ENCODE data around the gene FBXO11. TPM values are rescaled to one million over a fixed set of nuclear protein-coding genes. Genes with fewer than 3 reads are reported as not detected.

Gene FBXO11
- total and polyA plus RNA-seq, 4 donors, result 9.2 to 46.8 (median 19.7) TPM

- Histone ChIP-seq H3K4me1 (ENCODE audit: control insufficient read depth in 4 of 4, insufficient read depth in 4 of 4, low read length in 3 of 4) (no peaks in the 10 kb centered on the region), H3K9ac (ENCODE audit: low read depth in 1 of 2, low read length in 2 of 2) (no peak overlapping the region), H3K36me3 (ENCODE audit: control insufficient read depth in 4 of 4, insufficient read depth in 3 of 4, low read depth in 1 of 4, low read length in 3 of 4) (no peaks in the 10 kb centered on the region), H3K4me3 (ENCODE audit: low read depth in 1 of 3, low read length in 3 of 3) (no peak overlapping the region), H3K9me3 (ENCODE audit: control insufficient read depth in 4 of 4, low read length in 3 of 4) (no peaks in the 10 kb centered on the region), H3K27ac (ENCODE audit: low read depth in 1 of 2, low read length in 2 of 2) (no peak overlapping the region), H3K27me3 (ENCODE audit: control insufficient read depth in 4 of 4, insufficient read depth in 4 of 4, low read length in 3 of 4) (no peaks in the 10 kb centered on the region)
- DNase-seq (ENCODE audit: low spot score), result no peak
- TF ChIP-seq ZBTB33 (IDR thresholded peaks at IDR 0.05) (no peak), HNF4A (conservative IDR thresholded peaks at IDR 0.05) (no peak)
- WGBS, result 91% methylated on average over 3 of the region's 3 CpGs
Measured at GRCh38 chr2:47937677-47938076, 31.4 kb upstream of the FBXO11 start.

GRCh38 chr2:47935071-47935470, 28.8 kb upstream of the FBXO11 start:
- no peaks in the 10 kb centered on the region for H3K9me3 ChIP-seq (ENCODE audit: control insufficient read depth in 4 of 4, low read length in 3 of 4)
- no peak for DNase-seq (ENCODE audit: low spot score)
- H3K36me3 ChIP-seq (ENCODE audit: control insufficient read depth in 4 of 4, insufficient read depth in 3 of 4, low read depth in 1 of 4, low read length in 3 of 4), result no peaks in the 10 kb centered on the region
- no peak overlapping the region for H3K27ac ChIP-seq (ENCODE audit: low read depth in 1 of 2, low read length in 2 of 2)
- H3K4me3 ChIP-seq (ENCODE audit: low read depth in 1 of 3, low read length in 3 of 3), result no peak overlapping the region
- no peaks in the 10 kb centered on the region for H3K4me1 ChIP-seq (ENCODE audit: control insufficient read depth in 4 of 4, insufficient read depth in 4 of 4, low read length in 3 of 4)
- WGBS, result 82% methylated on average over 4 of the region's 4 CpGs
- H3K27me3 ChIP-seq (ENCODE audit: control insufficient read depth in 4 of 4, insufficient read depth in 4 of 4, low read length in 3 of 4), result no peaks in the 10 kb centered on the region
- no peak overlapping the region for H3K9ac ChIP-seq (ENCODE audit: low read depth in 1 of 2, low read length in 2 of 2)
- TF ChIP-seq RAD21 (IDR thresholded peaks at IDR 0.05) (no peak), GABPA (IDR thresholded peaks at IDR 0.05 in 1 of 2, conservative IDR thresholded peaks at IDR 0.05 in 1 of 2) (no peak)

GRCh38 chr2:47918043-47918442, 11.7 kb upstream of the FBXO11 start:
- no peaks in the 10 kb centered on the region for H3K9me3 ChIP-seq (ENCODE audit: control insufficient read depth in 4 of 4, low read length in 3 of 4)
- no peak for DNase-seq (ENCODE audit: low spot score)
- H3K36me3 ChIP-seq (ENCODE audit: control insufficient read depth in 4 of 4, insufficient read depth in 3 of 4, low read depth in 1 of 4, low read length in 3 of 4), result no peaks in the 10 kb centered on the region
- no peak overlapping the region for H3K9ac ChIP-seq (ENCODE audit: low read depth in 1 of 2, low read length in 2 of 2)
- TF ChIP-seq REST (IDR thresholded peaks at IDR 0.05) (no peak), YY1 (IDR thresholded peaks at IDR 0.05) (no peak), ATF3 (IDR thresholded peaks at IDR 0.05) (no peak)
- no peak overlapping the region for H3K27ac ChIP-seq (ENCODE audit: low read depth in 1 of 2, low read length in 2 of 2)
- H3K27me3 ChIP-seq (ENCODE audit: control insufficient read depth in 4 of 4, insufficient read depth in 4 of 4, low read length in 3 of 4), result no peaks in the 10 kb centered on the region
- WGBS, result 86% methylated on average over 3 of the region's 3 CpGs
- H3K4me1 ChIP-seq (ENCODE audit: control insufficient read depth in 4 of 4, insufficient read depth in 4 of 4, low read length in 3 of 4), result no peaks in the 10 kb centered on the region
- no peak overlapping the region for H3K4me3 ChIP-seq (ENCODE audit: low read depth in 1 of 3, low read length in 3 of 3)

All from liver (tissue), 9 donors.